Measurements from ENCODE around the gene GARNL3.

GARNL3 gene

DNA sequence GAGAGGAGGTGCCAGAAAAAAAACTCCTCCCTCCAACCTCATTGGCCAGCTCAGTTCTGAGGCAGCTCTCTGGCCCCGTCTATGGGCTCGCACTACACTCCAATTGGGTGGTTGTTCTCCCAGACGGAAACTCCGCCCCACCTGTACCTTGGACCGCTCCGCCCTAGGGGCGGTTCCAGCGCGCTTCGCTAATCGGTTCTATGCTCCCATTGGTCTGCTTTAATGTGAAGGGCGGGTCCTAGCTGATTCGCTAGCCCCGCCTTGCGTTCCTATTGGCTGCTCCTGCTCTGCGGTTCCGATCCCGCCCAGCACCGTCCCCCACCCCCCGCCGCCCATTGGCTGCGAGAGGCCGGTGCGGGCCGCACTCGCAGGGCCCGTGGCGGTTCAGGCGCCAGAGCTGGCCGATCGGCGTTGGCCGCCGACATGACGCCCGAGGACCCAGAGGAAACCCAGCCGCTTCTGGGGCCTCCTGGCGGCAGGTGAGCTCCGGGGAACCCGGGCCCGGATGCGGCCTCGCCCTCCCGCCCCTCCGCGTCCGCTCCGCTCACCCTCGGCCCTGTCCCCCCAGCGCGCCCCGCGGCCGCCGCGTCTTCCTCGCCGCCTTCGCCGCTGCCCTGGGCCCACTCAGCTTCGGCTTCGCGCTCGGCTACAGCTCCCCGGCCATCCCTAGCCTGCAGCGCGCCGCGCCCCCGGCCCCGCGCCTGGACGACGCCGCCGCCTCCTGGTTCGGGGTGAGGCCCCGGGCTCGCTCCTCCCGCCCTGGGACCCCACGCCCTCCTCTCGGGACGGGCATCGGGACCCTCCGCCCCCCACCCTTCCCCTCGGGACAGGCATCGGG is 132.5 kb downstream of the GARNL3 start, which contains the start of gene SLC2A8:
TSS of gene SLC2A8 (plus strand) at position 362 of the 838 bp plus-strand sequence. CDS start at position 424, 62 bp downstream.
- H3K9ac ChIP-seq (ENCODE audit: low read length in 2 of 2) = peak within 1 kb of the TSS; percentile 73 to 80
- peaks cover 0 to 10% of the 10 kb centered on the region in 2 donors for H3K36me3 ChIP-seq (ENCODE audit: control insufficient read depth in 2 of 2, insufficient read depth in 2 of 2, low read length in 2 of 2)
- H3K4me1 ChIP-seq (ENCODE audit: control insufficient read depth, insufficient read depth, low read length) = peaks cover 21% of the 10 kb centered on the region
- H3K9me3 ChIP-seq (ENCODE audit: control insufficient read depth in 2 of 2, low read length in 2 of 2) = no peaks in the 10 kb centered on the region
- peak within 1 kb of the TSS; percentile 80 for H3K27ac ChIP-seq (ENCODE audit: low read length)
- no peaks in the 10 kb centered on the region for H3K27me3 ChIP-seq (ENCODE audit: control insufficient read depth in 1 of 2, insufficient read depth in 2 of 2, low read length in 2 of 2)
- peak within 1 kb of the TSS; percentile 83 to 85 for H3K4me3 ChIP-seq (ENCODE audit: low read length in 2 of 2)

DNA sequence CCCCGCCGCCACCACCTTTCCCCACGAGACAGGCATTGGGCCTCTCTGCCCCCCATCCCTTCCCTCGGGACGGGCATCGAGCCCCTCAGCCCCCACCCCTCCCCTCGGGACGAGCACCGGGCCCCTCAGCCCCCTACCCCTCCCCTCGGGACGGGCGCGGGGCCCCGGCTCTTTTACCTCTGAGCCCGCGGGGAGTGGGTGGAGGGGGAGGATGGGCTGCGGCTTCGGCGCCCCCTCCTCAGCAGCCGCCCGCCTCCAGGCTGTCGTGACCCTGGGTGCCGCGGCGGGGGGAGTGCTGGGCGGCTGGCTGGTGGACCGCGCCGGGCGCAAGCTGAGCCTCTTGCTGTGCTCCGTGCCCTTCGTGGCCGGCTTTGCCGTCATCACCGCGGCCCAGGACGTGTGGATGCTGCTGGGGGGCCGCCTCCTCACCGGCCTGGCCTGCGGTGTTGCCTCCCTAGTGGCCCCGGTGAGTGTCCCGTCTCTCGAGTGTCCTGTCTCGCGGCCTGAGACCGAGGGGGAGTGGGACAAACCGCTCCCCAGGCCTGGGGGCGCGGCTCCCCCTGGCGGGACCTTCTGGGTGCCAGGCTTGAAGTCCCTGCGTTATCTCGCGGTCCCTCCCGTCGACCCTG is 133.2 kb downstream of the GARNL3 start:
- no peaks in the 10 kb centered on the region for H3K27me3 ChIP-seq (ENCODE audit: control insufficient read depth in 1 of 2, insufficient read depth in 2 of 2, low read length in 2 of 2)
- peak overlapping the region; percentile 73 to 80 for H3K9ac ChIP-seq (ENCODE audit: low read length in 2 of 2)
- H3K4me3 ChIP-seq (ENCODE audit: low read length in 2 of 2) = peak overlapping the region; percentile 74 to 85
- H3K36me3 ChIP-seq (ENCODE audit: control insufficient read depth in 2 of 2, insufficient read depth in 2 of 2, low read length in 2 of 2) = peaks cover 0 to 14% of the 10 kb centered on the region in 2 donors
- H3K27ac ChIP-seq (ENCODE audit: low read length) = peak overlapping the region; percentile 80
- peaks cover 21% of the 10 kb centered on the region for H3K4me1 ChIP-seq (ENCODE audit: control insufficient read depth, insufficient read depth, low read length)
- H3K9me3 ChIP-seq (ENCODE audit: control insufficient read depth in 2 of 2, low read length in 2 of 2) = no peaks in the 10 kb centered on the region

DNA sequence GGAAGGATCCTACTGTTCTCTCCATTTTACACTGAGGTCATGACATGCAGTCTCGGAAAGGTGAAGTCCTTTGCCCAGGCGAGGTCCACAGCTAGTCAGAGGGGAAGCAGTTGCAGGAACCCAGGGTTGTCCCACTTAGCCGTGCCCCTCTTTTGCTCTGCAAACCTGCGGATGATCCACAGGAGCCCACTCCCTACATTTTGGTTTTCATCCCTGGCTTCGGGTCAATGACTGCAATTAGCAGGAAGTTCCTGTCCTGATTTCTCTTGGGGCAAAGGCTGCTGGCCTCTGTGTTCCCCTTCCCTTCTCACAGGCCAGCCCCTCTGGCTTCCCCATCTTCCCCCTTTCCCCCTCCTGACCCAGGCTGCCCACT is 133.7 kb downstream of the GARNL3 start:
- H3K4me3 ChIP-seq (ENCODE audit: low read length in 2 of 2) = peak overlapping the region; percentile 74 to 85
- H3K4me1 ChIP-seq (ENCODE audit: control insufficient read depth, insufficient read depth, low read length) = peaks cover 21% of the 10 kb centered on the region
- no peaks in the 10 kb centered on the region for H3K27me3 ChIP-seq (ENCODE audit: control insufficient read depth in 1 of 2, insufficient read depth in 2 of 2, low read length in 2 of 2)
- H3K36me3 ChIP-seq (ENCODE audit: control insufficient read depth in 2 of 2, insufficient read depth in 2 of 2, low read length in 2 of 2) = peaks cover under 1 to 14% of the 10 kb centered on the region in 2 donors
- H3K9ac ChIP-seq (ENCODE audit: low read length in 2 of 2) = peak overlapping the region; percentile 68 to 73
- H3K27ac ChIP-seq (ENCODE audit: low read length) = peak overlapping the region; percentile 80
- no peaks in the 10 kb centered on the region for H3K9me3 ChIP-seq (ENCODE audit: control insufficient read depth in 2 of 2, low read length in 2 of 2)

DNA sequence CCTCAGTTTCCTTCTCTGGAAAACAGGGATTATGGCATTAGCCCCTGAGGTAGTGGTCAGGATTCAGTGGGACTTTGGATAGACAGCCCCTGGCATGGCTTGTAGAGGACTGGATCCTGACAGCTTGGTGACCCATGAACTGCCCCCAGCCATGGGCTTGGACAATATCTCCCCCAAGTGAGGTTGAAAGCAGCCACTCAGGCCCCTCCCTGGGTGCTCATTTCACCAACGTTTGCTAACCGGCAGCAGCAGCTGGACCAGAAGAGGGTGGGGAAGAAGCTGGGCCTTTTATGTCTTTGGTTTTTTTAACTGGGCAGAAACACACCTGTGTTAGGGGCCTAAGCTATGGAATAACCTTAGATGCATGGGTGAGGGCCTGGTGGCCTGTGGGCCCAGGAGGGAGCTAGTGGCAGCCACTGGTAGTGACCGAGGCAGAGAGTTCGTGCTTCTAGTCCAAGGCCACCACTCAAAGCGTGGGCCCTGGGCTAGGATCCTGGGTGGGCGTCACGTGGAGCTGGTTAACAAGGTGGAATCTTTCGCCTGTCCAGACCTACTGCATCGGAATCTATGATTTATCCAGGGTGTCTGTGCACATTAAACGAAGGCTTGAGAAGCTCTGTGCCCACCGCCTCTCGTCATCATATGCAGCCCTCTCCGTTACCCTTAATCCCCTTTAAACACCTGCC is 134.3 kb downstream of the GARNL3 start:
- no peaks in the 10 kb centered on the region for H3K9me3 ChIP-seq (ENCODE audit: control insufficient read depth in 2 of 2, low read length in 2 of 2)
- no peaks in the 10 kb centered on the region for H3K27me3 ChIP-seq (ENCODE audit: control insufficient read depth in 1 of 2, insufficient read depth in 2 of 2, low read length in 2 of 2)
- peaks cover 21% of the 10 kb centered on the region for H3K4me1 ChIP-seq (ENCODE audit: control insufficient read depth, insufficient read depth, low read length)
- H3K4me3 ChIP-seq (ENCODE audit: low read length in 2 of 2) = peak overlapping the region; percentile 74 to 85
- peak overlapping the region; percentile 68 to 73 for H3K9ac ChIP-seq (ENCODE audit: low read length in 2 of 2)
- H3K27ac ChIP-seq (ENCODE audit: low read length) = no peak overlapping the region
- H3K36me3 ChIP-seq (ENCODE audit: control insufficient read depth in 2 of 2, insufficient read depth in 2 of 2, low read length in 2 of 2) = peaks cover 6 to 19% of the 10 kb centered on the region in 2 donors

DNA sequence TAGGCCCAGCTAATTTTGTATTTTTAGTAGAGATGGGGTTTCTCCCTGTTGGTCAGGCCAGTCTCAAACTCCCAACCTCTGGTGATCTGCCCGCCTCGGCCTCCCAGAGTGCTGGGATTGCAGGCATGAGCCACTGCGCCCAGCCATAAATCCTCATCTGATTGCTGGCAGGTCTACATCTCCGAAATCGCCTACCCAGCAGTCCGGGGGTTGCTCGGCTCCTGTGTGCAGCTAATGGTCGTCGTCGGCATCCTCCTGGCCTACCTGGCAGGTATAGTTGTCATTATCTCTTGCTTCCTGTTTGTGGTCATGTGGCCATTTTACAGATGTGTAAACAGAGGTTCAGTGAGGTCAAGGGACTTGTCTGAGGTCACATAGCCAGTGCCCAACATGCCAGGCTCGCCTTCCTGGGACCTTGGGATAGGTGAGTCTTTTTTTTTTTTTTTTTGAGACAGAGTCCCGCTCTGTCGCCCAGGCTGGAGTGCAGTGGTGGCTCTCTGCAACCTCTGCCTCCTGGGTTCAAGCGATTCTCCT is 135.2 kb downstream of the GARNL3 start:
- no peaks in the 10 kb centered on the region for H3K27me3 ChIP-seq (ENCODE audit: control insufficient read depth in 1 of 2, insufficient read depth in 2 of 2, low read length in 2 of 2)

DNA sequence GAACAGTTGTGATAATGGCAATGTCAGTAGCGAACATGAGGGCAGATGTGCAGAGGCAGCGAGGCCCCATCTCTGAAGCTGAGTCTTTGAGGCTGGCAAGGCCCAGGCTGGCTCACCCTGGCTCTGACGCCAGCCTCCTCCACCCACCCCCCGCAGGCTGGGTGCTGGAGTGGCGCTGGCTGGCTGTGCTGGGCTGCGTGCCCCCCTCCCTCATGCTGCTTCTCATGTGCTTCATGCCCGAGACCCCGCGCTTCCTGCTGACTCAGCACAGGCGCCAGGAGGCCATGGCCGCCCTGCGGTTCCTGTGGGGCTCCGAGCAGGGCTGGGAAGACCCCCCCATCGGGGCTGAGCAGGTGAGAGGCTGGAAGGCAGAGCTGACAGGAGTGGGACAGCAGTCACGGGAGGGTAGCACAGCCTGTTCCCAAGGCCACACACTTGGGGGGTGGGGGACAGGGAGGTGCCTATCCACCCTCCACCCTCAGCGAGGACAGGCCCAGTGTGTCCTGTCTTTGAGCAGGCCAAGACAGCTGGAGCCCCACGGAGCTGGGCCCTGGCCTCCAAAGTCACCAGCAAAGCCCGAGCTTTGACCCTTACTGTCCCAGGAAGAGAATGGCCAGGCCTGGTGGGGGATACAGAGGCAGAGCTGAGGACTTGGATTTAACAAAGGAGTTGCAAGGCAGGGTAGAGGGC is 138.0 kb downstream of the GARNL3 start:
- Histone ChIP-seq H3K4me1 (ENCODE audit: control insufficient read depth, insufficient read depth, low read length) (peaks cover 21% of the 10 kb centered on the region), H3K36me3 (ENCODE audit: control insufficient read depth in 2 of 2, insufficient read depth in 2 of 2, low read length in 2 of 2) (peaks cover 29 to 45% of the 10 kb centered on the region in 2 donors), H3K9ac (ENCODE audit: low read length in 2 of 2) (no peak overlapping the region), H3K27me3 (ENCODE audit: control insufficient read depth in 1 of 2, insufficient read depth in 2 of 2, low read length in 2 of 2) (no peaks in the 10 kb centered on the region), H3K27ac (ENCODE audit: low read length) (no peak overlapping the region), H3K9me3 (ENCODE audit: control insufficient read depth in 2 of 2, low read length in 2 of 2) (no peaks in the 10 kb centered on the region), H3K4me3 (ENCODE audit: low read length in 2 of 2) (no peak overlapping the region)

More for the DNA sequence above, 135.2 kb downstream of the GARNL3 start:
- Histone ChIP-seq H3K9me3 (ENCODE audit: control insufficient read depth in 2 of 2, low read length in 2 of 2) (no peaks in the 10 kb centered on the region), H3K4me3 (ENCODE audit: low read length in 2 of 2) (no peak overlapping the region), H3K9ac (ENCODE audit: low read length in 2 of 2) (no peak overlapping the region), H3K4me1 (ENCODE audit: control insufficient read depth, insufficient read depth, low read length) (peaks cover 21% of the 10 kb centered on the region), H3K27ac (ENCODE audit: low read length) (no peak overlapping the region), H3K36me3 (ENCODE audit: control insufficient read depth in 2 of 2, insufficient read depth in 2 of 2, low read length in 2 of 2) (peaks cover 11 to 27% of the 10 kb centered on the region in 2 donors)

DNA sequence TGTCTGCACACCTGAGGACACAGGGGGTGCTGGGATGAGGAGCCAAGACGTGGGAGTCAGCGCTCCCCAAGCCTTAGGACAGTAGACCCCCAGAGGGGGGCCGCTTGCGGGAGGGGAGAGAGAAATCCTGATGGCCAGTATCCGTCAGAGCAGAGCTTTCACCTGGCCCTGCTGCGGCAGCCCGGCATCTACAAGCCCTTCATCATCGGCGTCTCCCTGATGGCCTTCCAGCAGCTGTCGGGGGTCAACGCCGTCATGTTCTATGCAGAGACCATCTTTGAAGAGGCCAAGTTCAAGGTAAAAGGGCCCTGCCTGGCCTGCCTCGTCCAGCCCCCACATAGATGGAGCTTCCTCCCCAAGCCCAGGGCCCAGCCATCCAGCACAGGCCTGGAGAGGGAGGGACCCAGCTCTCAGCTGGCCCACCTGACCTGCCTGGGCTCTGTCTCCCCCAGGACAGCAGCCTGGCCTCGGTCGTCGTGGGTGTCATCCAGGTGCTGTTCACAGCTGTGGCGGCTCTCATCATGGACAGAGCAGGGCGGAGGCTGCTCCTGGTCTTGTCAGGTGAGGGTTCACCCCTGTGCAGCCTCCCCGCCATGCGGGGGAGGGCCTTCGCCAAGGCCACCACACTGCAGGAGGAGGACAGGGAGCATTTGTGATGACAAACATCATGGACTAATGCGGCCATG is 139.1 kb downstream of the GARNL3 start:
- no peak overlapping the region for H3K9ac ChIP-seq (ENCODE audit: low read length in 2 of 2)
- no peaks in the 10 kb centered on the region for H3K9me3 ChIP-seq (ENCODE audit: control insufficient read depth in 2 of 2, low read length in 2 of 2)
- H3K27me3 ChIP-seq (ENCODE audit: control insufficient read depth in 1 of 2, insufficient read depth in 2 of 2, low read length in 2 of 2) = no peaks in the 10 kb centered on the region
- H3K4me3 ChIP-seq (ENCODE audit: low read length in 2 of 2) = no peak overlapping the region
- peaks cover 34 to 45% of the 10 kb centered on the region in 2 donors for H3K36me3 ChIP-seq (ENCODE audit: control insufficient read depth in 2 of 2, insufficient read depth in 2 of 2, low read length in 2 of 2)
- H3K4me1 ChIP-seq (ENCODE audit: control insufficient read depth, insufficient read depth, low read length) = peaks cover 12% of the 10 kb centered on the region
- H3K27ac ChIP-seq (ENCODE audit: low read length) = no peak overlapping the region

DNA sequence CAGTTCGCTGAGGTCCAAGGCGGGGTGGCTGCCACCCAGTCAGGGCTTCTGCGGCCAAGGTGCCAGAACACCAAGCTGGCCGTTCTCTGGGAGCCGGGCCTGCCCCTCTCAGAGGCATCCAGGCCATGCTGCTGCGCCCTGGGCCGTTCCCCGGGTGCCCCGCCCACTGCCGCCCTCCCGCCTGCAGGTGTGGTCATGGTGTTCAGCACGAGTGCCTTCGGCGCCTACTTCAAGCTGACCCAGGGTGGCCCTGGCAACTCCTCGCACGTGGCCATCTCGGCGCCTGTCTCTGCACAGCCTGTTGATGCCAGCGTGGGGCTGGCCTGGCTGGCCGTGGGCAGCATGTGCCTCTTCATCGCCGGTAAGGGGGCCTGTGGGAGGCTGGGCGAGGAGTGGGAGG is 140.1 kb downstream of the GARNL3 start:
- Histone ChIP-seq H3K36me3 (ENCODE audit: control insufficient read depth in 2 of 2, insufficient read depth in 2 of 2, low read length in 2 of 2) (peaks cover 34 to 45% of the 10 kb centered on the region in 2 donors), H3K9me3 (ENCODE audit: control insufficient read depth in 2 of 2, low read length in 2 of 2) (no peaks in the 10 kb centered on the region)

DNA sequence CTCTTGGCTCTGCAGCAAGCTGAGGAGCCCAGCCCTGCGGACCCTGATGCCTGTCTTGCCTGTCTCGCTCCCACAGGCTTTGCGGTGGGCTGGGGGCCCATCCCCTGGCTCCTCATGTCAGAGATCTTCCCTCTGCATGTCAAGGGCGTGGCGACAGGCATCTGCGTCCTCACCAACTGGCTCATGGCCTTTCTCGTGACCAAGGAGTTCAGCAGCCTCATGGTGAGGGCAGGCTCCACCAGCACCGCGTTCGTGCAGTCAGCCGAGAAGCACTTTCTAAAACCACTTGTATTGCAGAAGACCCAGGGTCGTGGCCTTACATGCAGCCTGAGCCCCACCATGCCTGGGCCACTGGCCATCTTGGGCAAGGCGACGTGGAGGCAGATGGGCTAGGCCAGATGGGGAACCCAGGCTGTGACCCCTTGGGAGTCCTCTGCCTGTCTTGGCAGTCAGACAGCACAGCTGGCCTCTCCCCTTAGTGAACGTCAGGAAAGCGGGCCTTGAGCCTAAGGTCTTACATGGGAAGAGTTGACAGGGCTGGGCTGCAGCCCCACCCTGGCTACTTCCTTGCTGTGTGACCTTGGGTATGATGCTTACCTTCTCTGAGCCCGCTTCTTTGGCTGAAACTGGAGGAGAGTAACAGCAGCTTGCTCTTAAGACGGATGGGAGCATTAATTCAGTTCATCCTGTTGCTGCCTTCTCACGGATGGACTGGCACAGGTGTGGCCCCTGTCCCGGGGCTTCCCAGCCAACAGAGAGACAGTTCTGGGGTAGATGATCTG is 141.0 kb downstream of the GARNL3 start:
- H3K9me3 ChIP-seq (ENCODE audit: control insufficient read depth in 2 of 2, low read length in 2 of 2) = no peaks in the 10 kb centered on the region
- no peak overlapping the region for H3K4me3 ChIP-seq (ENCODE audit: low read length in 2 of 2)
- no peaks in the 10 kb centered on the region for H3K27me3 ChIP-seq (ENCODE audit: control insufficient read depth in 1 of 2, insufficient read depth in 2 of 2, low read length in 2 of 2)
- no peak overlapping the region for H3K9ac ChIP-seq (ENCODE audit: low read length in 2 of 2)
- H3K27ac ChIP-seq (ENCODE audit: low read length) = no peak overlapping the region
- peaks cover 5% of the 10 kb centered on the region for H3K4me1 ChIP-seq (ENCODE audit: control insufficient read depth, insufficient read depth, low read length)
- H3K36me3 ChIP-seq (ENCODE audit: control insufficient read depth in 2 of 2, insufficient read depth in 2 of 2, low read length in 2 of 2) = peaks cover 34 to 41% of the 10 kb centered on the region in 2 donors

More for the DNA sequence above, 140.1 kb downstream of the GARNL3 start:
- peaks cover 5% of the 10 kb centered on the region for H3K4me1 ChIP-seq (ENCODE audit: control insufficient read depth, insufficient read depth, low read length)
- no peak overlapping the region for H3K27ac ChIP-seq (ENCODE audit: low read length)
- H3K4me3 ChIP-seq (ENCODE audit: low read length in 2 of 2) = no peak overlapping the region
- H3K9ac ChIP-seq (ENCODE audit: low read length in 2 of 2) = no peak overlapping the region
- no peaks in the 10 kb centered on the region for H3K27me3 ChIP-seq (ENCODE audit: control insufficient read depth in 1 of 2, insufficient read depth in 2 of 2, low read length in 2 of 2)
